Neuronal stem cell (in vitro differentiated cells): ENCODE measurements around the gene RNF157.

Experiments used
- DNase-seq: peaks from one replicate; pipeline ENCODE4 v3.0.0-alpha.2; 2013; ENCODE audit warnings: low spot score
- H2AFZ ChIP-seq: one replicate; pipeline ENCODE4 v1.6.1; 2013; ENCODE audit warnings: mild to moderate bottlenecking, low read length, inconsistent platforms
- H2AK5ac ChIP-seq: 2 replicates; pipeline ENCODE4 v1.6.1; 2013; ENCODE audit warnings: low read depth, mild to moderate bottlenecking, inconsistent platforms, low read length, moderate library complexity, mixed read lengths
- H2BK120ac ChIP-seq: 2 replicates; pipeline ENCODE4 v1.6.1; 2013; ENCODE audit warnings: low read depth, mild to moderate bottlenecking, inconsistent platforms, low read length, moderate library complexity, mixed read lengths
- H2BK12ac ChIP-seq: one replicate; pipeline ENCODE4 v1.6.1; 2013; ENCODE audit warnings: low read length, inconsistent platforms
- H2BK15ac ChIP-seq: 2 replicates; pipeline ENCODE4 v1.6.1; 2013; ENCODE audit warnings: mild to moderate bottlenecking, low read length, inconsistent platforms, mixed read lengths
- H2BK5ac ChIP-seq: one replicate; pipeline ENCODE4 v1.6.1; 2013; ENCODE audit warnings: inconsistent platforms, mild to moderate bottlenecking, low read length, moderate library complexity
- H3K14ac ChIP-seq: one replicate; pipeline ENCODE4 v1.6.1; 2013; ENCODE audit warnings: low read length, inconsistent platforms
- H3K18ac ChIP-seq: 2 replicates; pipeline ENCODE4 v1.6.1; 2013; ENCODE audit warnings: low read length, inconsistent platforms
- H3K23ac ChIP-seq: 2 replicates; pipeline ENCODE4 v1.6.1; 2013; ENCODE audit warnings: low read depth, mild to moderate bottlenecking, mixed read lengths, low read length, inconsistent platforms; ENCODE audit not compliant: poor library complexity
- H3K27ac ChIP-seq: replicated peaks from 3 replicates; pipeline ENCODE4 v1.5.1; 2013; ENCODE audit warnings: low read length, inconsistent platforms
- H3K27me3 ChIP-seq, 3 experiments: 2 replicates each; pipeline ENCODE4 v1.6.1; 2013; ENCODE audit warnings: low read length in 3 of 3, mild to moderate bottlenecking in 2 of 3, inconsistent platforms in 1 of 3, low read depth in 1 of 3, mixed read lengths in 1 of 3, moderate library complexity in 1 of 3; ENCODE audit not compliant: control insufficient read depth in 3 of 3, insufficient read depth in 3 of 3
- H3K36me3 ChIP-seq, 2 donors: replicated peaks in 1 of 2; 2 replicates each; pipeline ENCODE4 v1.6.1; 2013; ENCODE audit warnings: low read length in 2 of 2; ENCODE audit not compliant: control insufficient read depth in 2 of 2, insufficient read depth in 2 of 2
- H3K4ac ChIP-seq: 2 replicates; pipeline ENCODE4 v1.6.1; 2013; ENCODE audit warnings: inconsistent platforms, mild to moderate bottlenecking, low read length, moderate library complexity
- H3K4me1 ChIP-seq, 2 donors: 1 replicate in 1 of 2; 2 replicates in 1 of 2; pipeline ENCODE4 v1.6.1; 2013; ENCODE audit warnings: low read length in 2 of 2, low read depth in 1 of 2; ENCODE audit not compliant: control insufficient read depth in 2 of 2, insufficient read depth in 1 of 2
- H3K4me2 ChIP-seq: one replicate; pipeline ENCODE4 v1.6.1; 2013; ENCODE audit warnings: mild to moderate bottlenecking, low read length, inconsistent platforms; ENCODE audit not compliant: insufficient read depth, poor library complexity, severe bottlenecking
- H3K4me3 ChIP-seq, 2 donors: 2 replicates each; pipeline ENCODE4 v1.5.1; 2013; ENCODE audit warnings: low read length in 2 of 2, mild to moderate bottlenecking in 2 of 2, inconsistent platforms in 1 of 2, moderate library complexity in 1 of 2
- H3K79me1 ChIP-seq: one replicate; pipeline ENCODE4 v1.6.1; 2013; ENCODE audit warnings: low read depth, mild to moderate bottlenecking, inconsistent platforms, low read length, moderate library complexity
- H3K9ac ChIP-seq: one replicate; pipeline ENCODE4 v1.6.1; 2013; ENCODE audit warnings: mild to moderate bottlenecking, low read depth, low read length, inconsistent platforms; ENCODE audit not compliant: poor library complexity
- H3K9me3 ChIP-seq, 2 donors: replicated peaks in 1 of 2; 2 replicates each; pipeline versions ENCODE3 to v1.6.1; 2013; ENCODE audit warnings: low read length in 2 of 2, mild to moderate bottlenecking in 2 of 2, inconsistent platforms in 1 of 2, low read depth in 1 of 2, mixed read lengths in 1 of 2, moderate library complexity in 1 of 2; ENCODE audit not compliant: control insufficient read depth in 2 of 2, insufficient read depth in 1 of 2
- H4K8ac ChIP-seq: one replicate; pipeline ENCODE4 v1.6.1; 2013; ENCODE audit warnings: low read depth, mild to moderate bottlenecking, inconsistent platforms, low read length, moderate library complexity
- H4K91ac ChIP-seq: one replicate; pipeline ENCODE4 v1.6.1; 2013; ENCODE audit warnings: low read length, low read depth, mild to moderate bottlenecking, inconsistent platforms; ENCODE audit not compliant: poor library complexity
- WGBS, 2 donors: extraction: QIAGEN DNeasy Blood & Tissue Kit; methylation state at CpG; one replicate each; pipeline ENCODE4 v1.1.7; 2013; ENCODE audit warnings: missing lambda C conversion rate in 2 of 2, mixed read lengths in 1 of 2; ENCODE audit not compliant: insufficient read length in 2 of 2, insufficient replicate concordance in 1 of 2; ENCODE audit errors: extremely low coverage in 2 of 2; 5-methylcytosine and 5-hydroxymethylcytosine counted together

RNF157 gene

DNA sequence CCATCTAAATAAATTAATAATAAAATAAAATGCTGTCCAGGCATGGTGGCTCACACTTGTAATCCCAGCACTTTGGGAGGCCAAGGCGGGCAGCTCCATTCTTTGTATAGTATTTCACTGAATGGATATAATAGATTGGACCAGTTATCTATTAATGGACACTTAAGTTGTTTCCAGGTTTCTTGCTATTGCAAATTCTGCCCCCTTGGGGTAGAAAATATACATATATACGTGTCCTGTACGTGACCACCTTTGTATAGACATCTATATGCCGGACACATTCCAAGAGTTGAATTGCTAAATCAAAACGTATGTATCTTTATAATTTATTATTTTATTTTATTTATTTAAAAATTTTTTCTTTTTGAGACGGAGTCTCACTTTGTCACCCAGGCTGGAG, 132.8 kb downstream of the RNF157 start:
- Histone ChIP-seq H2AFZ (no peak overlapping the region), H3K4ac (no peak overlapping the region), H2AK5ac (no peak overlapping the region), H3K23ac (no peak overlapping the region), H4K91ac (no peak overlapping the region), H3K79me1 (peaks cover 5% of the 10 kb centered on the region), H2BK5ac (no peak overlapping the region), H3K4me2 (no peak overlapping the region), H3K27ac (no peak overlapping the region), H2BK15ac (no peak overlapping the region), H3K9me3 (no peaks in the 10 kb centered on the region), H3K4me1 (peaks cover 5 to 12% of the 10 kb centered on the region in 2 donors), H3K27me3 (no peaks in the 10 kb centered on the region), H3K36me3 (peaks cover 0 to 2% of the 10 kb centered on the region in 2 donors), H3K9ac (no peak overlapping the region), H4K8ac (no peak overlapping the region), H3K4me3 (no peak overlapping the region), H2BK120ac (no peak overlapping the region), H2BK12ac (no peak overlapping the region), H3K18ac (no peak overlapping the region), H3K14ac (no peak overlapping the region)
- no CpG with 5 or more reads among the region's 6 CpGs for WGBS, 2 donors
- DNase-seq, result no peak

DNA sequence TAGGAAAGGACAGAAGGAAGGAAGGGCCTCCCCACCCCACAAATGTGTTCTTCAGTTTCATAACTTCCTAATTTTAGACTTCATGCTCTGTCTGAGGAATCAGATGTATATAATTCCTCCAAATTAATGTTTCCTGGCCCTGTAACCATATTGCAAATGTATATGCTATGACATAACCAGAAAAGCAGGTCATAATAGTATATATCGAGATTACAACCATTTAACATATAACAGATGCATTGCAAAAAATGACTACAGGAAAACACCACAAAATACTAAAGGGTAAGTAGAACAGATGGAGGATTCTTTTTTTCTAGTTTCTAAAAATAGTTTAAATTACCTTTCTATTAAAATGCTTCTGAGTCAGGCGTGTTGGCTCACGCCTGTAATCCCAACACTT, 133.6 kb downstream of the RNF157 start:
- no peak for DNase-seq
- WGBS, 2 donors, result no CpG with 5 or more reads among the region's 3 CpGs
- Histone ChIP-seq H3K23ac (no peak overlapping the region), H4K91ac (no peak overlapping the region), H3K9ac (no peak overlapping the region), H3K79me1 (peaks cover 7% of the 10 kb centered on the region), H3K36me3 (peaks cover 1 to 10% of the 10 kb centered on the region in 2 donors), H3K27me3 (no peaks in the 10 kb centered on the region), H3K4ac (no peak overlapping the region), H3K27ac (no peak overlapping the region), H3K18ac (no peak overlapping the region), H2AK5ac (no peak overlapping the region), H2BK120ac (no peak overlapping the region), H3K4me3 (no peak overlapping the region), H3K4me2 (no peak overlapping the region), H2AFZ (peak overlapping the region; percentile 37), H3K14ac (no peak overlapping the region), H2BK15ac (no peak overlapping the region), H2BK5ac (no peak overlapping the region), H3K4me1 (peaks cover 5 to 12% of the 10 kb centered on the region in 2 donors), H3K9me3 (no peaks in the 10 kb centered on the region), H4K8ac (no peak overlapping the region), H2BK12ac (no peak overlapping the region)

DNA sequence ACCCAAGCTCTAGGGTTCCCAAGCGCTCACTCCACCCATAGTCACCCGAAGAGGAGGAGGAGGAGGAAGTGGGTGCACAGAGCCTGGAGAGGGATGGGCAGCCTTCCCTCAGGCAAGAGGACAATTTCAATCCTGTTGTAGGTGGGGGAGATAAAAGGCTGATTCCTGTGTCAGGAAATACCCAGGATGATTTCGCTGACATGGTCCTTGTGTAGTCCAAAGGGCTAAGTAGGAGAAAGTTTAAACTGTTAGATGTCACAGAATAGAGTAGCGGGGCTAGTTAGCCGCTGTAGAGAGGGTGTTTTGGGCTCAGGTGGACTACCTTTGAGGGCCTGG, 135.4 kb downstream of the RNF157 start:
- no peak overlapping the region for H3K4me3 ChIP-seq
- H3K27me3 ChIP-seq, result no peaks in the 10 kb centered on the region
- peaks cover 9 to 29% of the 10 kb centered on the region in 2 donors for H3K36me3 ChIP-seq
- no peak overlapping the region for H4K8ac ChIP-seq
- no peak overlapping the region for H3K4me2 ChIP-seq
- no peaks in the 10 kb centered on the region for H3K9me3 ChIP-seq
- H3K18ac ChIP-seq, result no peak overlapping the region
- H3K23ac ChIP-seq, result no peak overlapping the region
- no peak overlapping the region for H3K9ac ChIP-seq
- H3K79me1 ChIP-seq, result peaks cover 7% of the 10 kb centered on the region
- H2BK120ac ChIP-seq, result no peak overlapping the region
- WGBS, 2 donors, result no CpG with 5 or more reads among the region's 5 CpGs
- DNase-seq, result no peak
- H2BK5ac ChIP-seq, result no peak overlapping the region
- no peak overlapping the region for H3K4ac ChIP-seq
- H4K91ac ChIP-seq, result no peak overlapping the region
- no peak overlapping the region for H2BK12ac ChIP-seq
- H2AFZ ChIP-seq, result no peak overlapping the region
- no peak overlapping the region for H3K27ac ChIP-seq
- H3K14ac ChIP-seq, result no peak overlapping the region
- no peak overlapping the region for H2BK15ac ChIP-seq
- no peak overlapping the region for H2AK5ac ChIP-seq
- peaks cover 5 to 12% of the 10 kb centered on the region in 2 donors for H3K4me1 ChIP-seq

DNA sequence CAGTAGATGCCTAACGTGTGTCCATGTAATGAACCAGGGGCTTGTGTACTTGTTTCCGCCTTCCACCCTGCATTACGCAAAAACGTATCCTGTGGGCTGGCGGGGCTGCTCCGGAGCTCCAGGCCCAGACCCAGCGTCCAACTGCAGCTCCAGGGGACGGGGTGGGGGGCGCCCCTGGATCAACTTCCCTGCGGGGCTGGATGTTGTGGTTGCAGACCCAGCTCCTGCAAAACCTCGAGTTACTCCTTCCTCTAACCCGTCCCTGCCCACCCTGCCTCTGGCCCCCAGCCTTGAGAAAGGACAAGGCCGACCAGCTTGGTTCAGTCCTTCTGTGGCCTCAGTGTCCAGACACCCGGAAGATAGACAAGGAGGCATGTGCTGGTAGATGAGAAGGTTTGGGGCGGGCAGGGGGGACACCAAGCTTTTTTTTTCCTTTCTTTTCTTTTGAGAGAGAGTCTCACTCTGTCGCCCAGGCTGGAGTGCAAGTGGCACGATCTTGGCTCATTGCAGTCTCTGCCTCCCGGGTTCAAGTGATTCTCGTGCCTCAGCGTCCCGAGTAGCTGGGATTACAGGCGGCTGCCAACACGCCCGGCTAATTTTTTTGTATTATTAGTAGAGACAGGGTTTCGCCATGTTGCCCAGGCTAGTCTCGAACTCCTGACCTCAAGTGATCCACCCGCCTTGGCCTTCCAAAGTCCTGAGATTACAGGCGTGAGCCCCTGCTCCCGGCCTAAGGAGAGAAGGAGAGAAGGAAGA, 136.0 kb downstream of the RNF157 start:
- H3K4me2 ChIP-seq, result peak overlapping the region; percentile 54
- H3K4me1 ChIP-seq, result peaks cover 5 to 12% of the 10 kb centered on the region in 2 donors
- DNase-seq, result no peak
- H3K27me3 ChIP-seq, result no peaks in the 10 kb centered on the region
- H3K79me1 ChIP-seq, result peaks cover 7% of the 10 kb centered on the region
- peak overlapping the region; percentile 84 for H4K8ac ChIP-seq
- H3K4ac ChIP-seq, result peak overlapping the region; percentile 46
- H3K9me3 ChIP-seq, result no peaks in the 10 kb centered on the region
- H2AFZ ChIP-seq, result peak overlapping the region; percentile 87
- peak overlapping the region; percentile 96 for H2AK5ac ChIP-seq
- H3K4me3 ChIP-seq, result peak overlapping the region; percentile 68 to 94
- H2BK15ac ChIP-seq, result peak overlapping the region; percentile 45
- H2BK5ac ChIP-seq, result peak overlapping the region; percentile 90
- H3K14ac ChIP-seq, result peak overlapping the region; percentile 67
- H2BK120ac ChIP-seq, result no peak overlapping the region
- peaks cover 9 to 34% of the 10 kb centered on the region in 2 donors for H3K36me3 ChIP-seq
- no peak overlapping the region for H3K23ac ChIP-seq
- peak overlapping the region; percentile 90 for H3K9ac ChIP-seq
- WGBS, 2 donors, result no CpG with 5 or more reads among the region's 29 CpGs
- peak overlapping the region; percentile 69 for H4K91ac ChIP-seq
- H2BK12ac ChIP-seq, result peak overlapping the region; percentile 43
- H3K27ac ChIP-seq, result peak overlapping the region; percentile 68
- H3K18ac ChIP-seq, result peak overlapping the region; percentile 95
